ENCODE measurements around the gene CCDC116.

GRCh38 chr22:21685164-21685513, 52.6 kb downstream of the CCDC116 start:
- no peak for TF ChIP-seq POLR2AphosphoS5 (IDR thresholded peaks at IDR 0.05; ENCODE audit: low read depth, low read length)
- TF ChIP-seq REST (IDR thresholded peaks at IDR 0.05; ENCODE audit: insufficient read depth in 1 of 2, low read depth in 2 of 2, low read length in 2 of 2): no peak
- no peak for TF ChIP-seq TAF1 (IDR thresholded peaks at IDR 0.05; ENCODE audit: borderline replicate concordance, insufficient read depth, low read length)
- no peak for TF ChIP-seq FOXP2 (optimal IDR thresholded peaks at IDR 0.05; ENCODE audit: borderline replicate concordance, extremely low read depth, extremely low read length, insufficient read depth)
